OCI-M1 (cell line): ENCODE measurements around the gene ADGRD1.

Source experiments
- DNase-seq: peaks from one replicate; lab custom pipeline; 2025; lab: John Stamatoyannopoulos, UW

Gene ADGRD1

GRCh38 chr12:131091976-131092691 is 138.4 kb downstream of the ADGRD1 start:
- DNase-seq = no peak

GRCh38 chr12:131092901-131093603 is 139.3 kb downstream of the ADGRD1 start:
- DNase-seq = no peak

- no peak for DNase-seq
Observed at GRCh38 chr12:131093604-131093955, 139.9 kb downstream of the ADGRD1 start.

- no peak for DNase-seq
Observed at GRCh38 chr12:131093971-131094830, 140.5 kb downstream of the ADGRD1 start.

GRCh38 chr12:131094831-131095805 is 141.4 kb downstream of the ADGRD1 start:
- no peak for DNase-seq

GRCh38 chr12:131095826-131096680 is 142.3 kb downstream of the ADGRD1 start:
- no peak for DNase-seq

- no peak for DNase-seq
Observed at GRCh38 chr12:131096681-131097181, 143.0 kb downstream of the ADGRD1 start.

- no peak for DNase-seq
Observed at GRCh38 chr12:131097202-131098177, 143.8 kb downstream of the ADGRD1 start.

- no peak for DNase-seq
Observed at GRCh38 chr12:131098178-131098981, 144.7 kb downstream of the ADGRD1 start.

- DNase-seq = no peak
Observed at GRCh38 chr12:131100031-131100674, 146.4 kb downstream of the ADGRD1 start.

GRCh38 chr12:131101006-131101405 is 147.3 kb downstream of the ADGRD1 start:
- no peak for DNase-seq

GRCh38 chr12:131101703-131102492 is 148.2 kb downstream of the ADGRD1 start:
- peak; percentile 6 for DNase-seq

- DNase-seq = no peak
Observed at GRCh38 chr12:131102493-131102931, 148.8 kb downstream of the ADGRD1 start.

GRCh38 chr12:131102991-131103668 is 149.4 kb downstream of the ADGRD1 start:
- no peak for DNase-seq

- DNase-seq = no peak
Observed at GRCh38 chr12:131103669-131104462, 150.2 kb downstream of the ADGRD1 start.
